IgD-negative memory B cell (primary cell): ENCODE results near the gene HSPG2. TPM values are rescaled to one million over a fixed set of nuclear protein-coding genes. Genes with fewer than 3 reads are reported as not detected.

Experiments
- H3K27ac Mint-ChIP-seq, 3 donors: one replicate each; pipeline ENCODE4 v1.8.0; 2020 to 2022; ENCODE audit warnings: mild to moderate bottlenecking in 3 of 3, mixed read lengths in 3 of 3, moderate library complexity in 1 of 3
- H3K27me3 Mint-ChIP-seq: one replicate; pipeline ENCODE4 v1.8.0; 2021; ENCODE audit warnings: mixed read lengths
- H3K36me3 Mint-ChIP-seq: one replicate; pipeline ENCODE4 v1.8.0; 2020; ENCODE audit warnings: mild to moderate bottlenecking, mixed read lengths
- H3K4me1 Mint-ChIP-seq, 3 donors: one replicate each; pipeline ENCODE4 v1.8.0; 2020 to 2022; ENCODE audit warnings: mixed read lengths in 3 of 3, mild to moderate bottlenecking in 1 of 3
- H3K4me3 Mint-ChIP-seq, 4 donors: one replicate each; pipeline ENCODE4 v1.8.0; 2020 to 2022; ENCODE audit warnings: mild to moderate bottlenecking in 4 of 4, mixed read lengths in 4 of 4, moderate library complexity in 3 of 4
- H3K9me3 Mint-ChIP-seq, 3 donors: one replicate each; pipeline ENCODE4 v1.8.0; 2020 to 2021; ENCODE audit warnings: mixed read lengths in 3 of 3, mild to moderate bottlenecking in 1 of 3
- polyA plus RNA-seq: library from polyadenylated mRNA; unstranded; fragments of 300-500 nt; fragmentation: Illumina TruSeq; gene quantifications from one replicate; pipeline ENCODE4 v1.2.3, GENCODE V29; 2021

HSPG2 gene
- polyA plus RNA-seq, 1 donor from 2014 or later, result 0.90 TPM

- H3K27ac Mint-ChIP-seq, result no peak overlapping the region
- H3K36me3 Mint-ChIP-seq, result peaks cover 1% of the 10 kb centered on the region
- H3K27me3 Mint-ChIP-seq, result no peaks in the 10 kb centered on the region
- H3K4me3 Mint-ChIP-seq, result no peak overlapping the region
- peaks cover 0 to 1% (median 0%) of the 10 kb centered on the region in 3 donors for H3K4me1 Mint-ChIP-seq
- no peaks in the 10 kb centered on the region for H3K9me3 Mint-ChIP-seq
These were observed 94.4 kb downstream of the HSPG2 start for GRCh38 chr1:21842606-21843162.

GRCh38 chr1:21841852-21842466 is 95.2 kb downstream of the HSPG2 start:
- Mint-ChIP-seq H3K9me3 (no peaks in the 10 kb centered on the region), H3K36me3 (peaks cover 1% of the 10 kb centered on the region), H3K4me1 (no peaks in the 10 kb centered on the region), H3K27me3 (no peaks in the 10 kb centered on the region), H3K27ac (peak overlapping the region in 1 of 3 donors; percentile 27), H3K4me3 (no peak overlapping the region)

GRCh38 chr1:21840981-21841380 is 96.1 kb downstream of the HSPG2 start:
- Mint-ChIP-seq H3K27me3 (no peaks in the 10 kb centered on the region), H3K4me1 (no peaks in the 10 kb centered on the region), H3K36me3 (peaks cover 1% of the 10 kb centered on the region), H3K4me3 (no peak overlapping the region), H3K27ac (peak overlapping the region in 1 of 3 donors; percentile 67), H3K9me3 (no peaks in the 10 kb centered on the region)

- Mint-ChIP-seq H3K36me3 (peaks cover 8% of the 10 kb centered on the region), H3K4me3 (no peak overlapping the region), H3K4me1 (no peaks in the 10 kb centered on the region), H3K27me3 (no peaks in the 10 kb centered on the region), H3K27ac (no peak overlapping the region), H3K9me3 (peaks cover 0 to 7% (median 5%) of the 10 kb centered on the region in 3 donors)
These were observed 97.6 kb downstream of the HSPG2 start for GRCh38 chr1:21839337-21840037.

GRCh38 chr1:21838359-21839157 is 98.6 kb downstream of the HSPG2 start:
- H3K4me3 Mint-ChIP-seq, result no peak overlapping the region
- H3K27me3 Mint-ChIP-seq, result no peaks in the 10 kb centered on the region
- peaks cover 2 to 15% (median 7%) of the 10 kb centered on the region in 3 donors for H3K9me3 Mint-ChIP-seq
- H3K36me3 Mint-ChIP-seq, result peaks cover 8% of the 10 kb centered on the region
- H3K4me1 Mint-ChIP-seq, result no peaks in the 10 kb centered on the region
- peak overlapping the region in 1 of 3 donors; percentile 71 for H3K27ac Mint-ChIP-seq

GRCh38 chr1:21837476-21837875 is 99.6 kb downstream of the HSPG2 start:
- Mint-ChIP-seq H3K4me1 (peaks cover 0 to 2% (median 0%) of the 10 kb centered on the region in 3 donors), H3K36me3 (peaks cover 12% of the 10 kb centered on the region), H3K27ac (no peak overlapping the region), H3K9me3 (peaks cover 2 to 15% (median 9%) of the 10 kb centered on the region in 3 donors), H3K27me3 (no peaks in the 10 kb centered on the region), H3K4me3 (no peak overlapping the region)

- Mint-ChIP-seq H3K36me3 (peaks cover 12% of the 10 kb centered on the region), H3K4me3 (no peak overlapping the region), H3K27me3 (no peaks in the 10 kb centered on the region), H3K27ac (no peak overlapping the region), H3K4me1 (peaks cover 0 to 2% (median 0%) of the 10 kb centered on the region in 3 donors), H3K9me3 (peaks cover 2 to 15% (median 9%) of the 10 kb centered on the region in 3 donors)
These were observed 100.4 kb downstream of the HSPG2 start for GRCh38 chr1:21836729-21837128.

- Mint-ChIP-seq H3K4me3 (no peak overlapping the region), H3K4me1 (peaks cover 0 to 2% (median 0%) of the 10 kb centered on the region in 3 donors), H3K27ac (no peak overlapping the region), H3K9me3 (peaks cover 2 to 15% (median 9%) of the 10 kb centered on the region in 3 donors), H3K27me3 (no peaks in the 10 kb centered on the region), H3K36me3 (peaks cover 12% of the 10 kb centered on the region)
These were observed 101.1 kb downstream of the HSPG2 start for GRCh38 chr1:21836010-21836409.

- no peaks in the 10 kb centered on the region for H3K27me3 Mint-ChIP-seq
- peaks cover 0 to 2% (median 0%) of the 10 kb centered on the region in 3 donors for H3K4me1 Mint-ChIP-seq
- peaks cover 2 to 15% (median 9%) of the 10 kb centered on the region in 3 donors for H3K9me3 Mint-ChIP-seq
- H3K36me3 Mint-ChIP-seq, result peaks cover 12% of the 10 kb centered on the region
- H3K27ac Mint-ChIP-seq, result peak overlapping the region in 1 of 3 donors; percentile 33
- H3K4me3 Mint-ChIP-seq, result no peak overlapping the region
These were observed 102.4 kb downstream of the HSPG2 start for GRCh38 chr1:21834666-21835065.

GRCh38 chr1:21834094-21834493 is 103.0 kb downstream of the HSPG2 start:
- H3K27ac Mint-ChIP-seq, result no peak overlapping the region
- peaks cover 2 to 15% (median 9%) of the 10 kb centered on the region in 3 donors for H3K9me3 Mint-ChIP-seq
- no peaks in the 10 kb centered on the region for H3K27me3 Mint-ChIP-seq
- no peak overlapping the region for H3K4me3 Mint-ChIP-seq
- H3K4me1 Mint-ChIP-seq, result peaks cover 0 to 2% (median 0%) of the 10 kb centered on the region in 3 donors
- peaks cover 12% of the 10 kb centered on the region for H3K36me3 Mint-ChIP-seq

GRCh38 chr1:21833392-21833976 is 103.6 kb downstream of the HSPG2 start:
- H3K9me3 Mint-ChIP-seq, result peaks cover 2 to 15% (median 9%) of the 10 kb centered on the region in 3 donors
- no peak overlapping the region for H3K27ac Mint-ChIP-seq
- H3K4me1 Mint-ChIP-seq, result peaks cover 0 to 2% (median 0%) of the 10 kb centered on the region in 3 donors
- no peaks in the 10 kb centered on the region for H3K27me3 Mint-ChIP-seq
- H3K36me3 Mint-ChIP-seq, result peaks cover 10% of the 10 kb centered on the region
- no peak overlapping the region for H3K4me3 Mint-ChIP-seq

GRCh38 chr1:21831454-21831970 is 105.6 kb downstream of the HSPG2 start:
- Mint-ChIP-seq H3K9me3 (peaks cover 2 to 15% (median 9%) of the 10 kb centered on the region in 3 donors), H3K4me3 (no peak overlapping the region), H3K27ac (peak overlapping the region in 1 of 3 donors; percentile 74), H3K36me3 (peaks cover 10% of the 10 kb centered on the region), H3K27me3 (no peaks in the 10 kb centered on the region), H3K4me1 (peaks cover 0 to 2% (median 0%) of the 10 kb centered on the region in 3 donors)

GRCh38 chr1:21830792-21831453 is 106.2 kb downstream of the HSPG2 start:
- H3K9me3 Mint-ChIP-seq, result peaks cover 2 to 15% (median 9%) of the 10 kb centered on the region in 3 donors
- no peak overlapping the region for H3K4me3 Mint-ChIP-seq
- peaks cover 0 to 2% (median 0%) of the 10 kb centered on the region in 3 donors for H3K4me1 Mint-ChIP-seq
- H3K36me3 Mint-ChIP-seq, result peaks cover 10% of the 10 kb centered on the region
- no peaks in the 10 kb centered on the region for H3K27me3 Mint-ChIP-seq
- H3K27ac Mint-ChIP-seq, result no peak overlapping the region

GRCh38 chr1:21829294-21829693 is 107.8 kb downstream of the HSPG2 start:
- peaks cover 0 to 2% (median 0%) of the 10 kb centered on the region in 3 donors for H3K4me1 Mint-ChIP-seq
- H3K4me3 Mint-ChIP-seq, result no peak overlapping the region
- no peaks in the 10 kb centered on the region for H3K27me3 Mint-ChIP-seq
- peaks cover 2 to 8% (median 2%) of the 10 kb centered on the region in 3 donors for H3K9me3 Mint-ChIP-seq
- H3K27ac Mint-ChIP-seq, result no peak overlapping the region
- peaks cover 4% of the 10 kb centered on the region for H3K36me3 Mint-ChIP-seq
